Transverse colon (tissue), 3 donors: ENCODE data around the gene DKC1.

Source experiments
- EP300 ChIP-seq: sonication (generic); formaldehyde crosslinking; IDR thresholded peaks from one replicate; pipeline ENCODE4 v1.6.1; 2017; ENCODE audit warnings: antibody characterized with exemption, low read depth
- TF ChIP-seq, protein P1 (sequence below), 5 experiments: fragments of 200-600 bp in 3 of 5; fragments of 450-650 bp in 2 of 5; sonication (generic) in 3 of 5; IDR thresholded peaks; 1 replicate in 2 of 5; 2 replicates in 3 of 5; pipeline ENCODE4 v1.5.1; 2016 to 2017; ENCODE audit warnings: antibody characterized with exemption in 5 of 5, inconsistent platforms in 3 of 5, mild to moderate bottlenecking in 2 of 5, moderate library complexity in 1 of 5

DNA sequence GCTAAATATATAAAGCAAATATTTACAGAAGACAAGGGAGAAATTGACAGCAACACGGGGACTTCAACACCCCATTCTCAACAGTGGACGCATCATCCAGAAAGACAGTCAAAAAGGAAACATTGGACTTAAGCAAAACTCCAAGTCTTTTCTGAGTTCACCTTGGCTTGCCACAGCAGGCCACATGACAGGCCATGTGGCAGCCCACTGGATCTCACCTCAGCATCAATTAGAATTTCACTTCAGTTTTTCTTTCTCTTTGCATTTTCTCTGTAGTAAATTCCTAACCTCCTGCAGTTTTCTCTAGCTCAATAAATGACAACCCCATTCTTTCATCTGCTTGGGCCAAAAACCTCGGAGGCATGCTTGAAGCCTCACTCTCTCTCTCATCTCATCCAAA lies 59.4 kb downstream of the DKC1 start:
- TF ChIP-seq, protein P1, sequence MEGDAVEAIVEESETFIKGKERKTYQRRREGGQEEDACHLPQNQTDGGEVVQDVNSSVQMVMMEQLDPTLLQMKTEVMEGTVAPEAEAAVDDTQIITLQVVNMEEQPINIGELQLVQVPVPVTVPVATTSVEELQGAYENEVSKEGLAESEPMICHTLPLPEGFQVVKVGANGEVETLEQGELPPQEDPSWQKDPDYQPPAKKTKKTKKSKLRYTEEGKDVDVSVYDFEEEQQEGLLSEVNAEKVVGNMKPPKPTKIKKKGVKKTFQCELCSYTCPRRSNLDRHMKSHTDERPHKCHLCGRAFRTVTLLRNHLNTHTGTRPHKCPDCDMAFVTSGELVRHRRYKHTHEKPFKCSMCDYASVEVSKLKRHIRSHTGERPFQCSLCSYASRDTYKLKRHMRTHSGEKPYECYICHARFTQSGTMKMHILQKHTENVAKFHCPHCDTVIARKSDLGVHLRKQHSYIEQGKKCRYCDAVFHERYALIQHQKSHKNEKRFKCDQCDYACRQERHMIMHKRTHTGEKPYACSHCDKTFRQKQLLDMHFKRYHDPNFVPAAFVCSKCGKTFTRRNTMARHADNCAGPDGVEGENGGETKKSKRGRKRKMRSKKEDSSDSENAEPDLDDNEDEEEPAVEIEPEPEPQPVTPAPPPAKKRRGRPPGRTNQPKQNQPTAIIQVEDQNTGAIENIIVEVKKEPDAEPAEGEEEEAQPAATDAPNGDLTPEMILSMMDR (IDR thresholded peaks at IDR 0.05) = no peak
- no peak for TF ChIP-seq EP300
